Measurements from ENCODE around the gene ABHD12. TPM values are rescaled to one million over a fixed set of nuclear protein-coding genes. Genes with fewer than 3 reads are reported as not detected.
A peak's percentile ranks its signal among the peaks of the same experiment; 100 is the strongest.

Gene ABHD12
- total RNA-seq, 2 donors from 2014 or later: 48.2 to 52.7 TPM

DNA sequence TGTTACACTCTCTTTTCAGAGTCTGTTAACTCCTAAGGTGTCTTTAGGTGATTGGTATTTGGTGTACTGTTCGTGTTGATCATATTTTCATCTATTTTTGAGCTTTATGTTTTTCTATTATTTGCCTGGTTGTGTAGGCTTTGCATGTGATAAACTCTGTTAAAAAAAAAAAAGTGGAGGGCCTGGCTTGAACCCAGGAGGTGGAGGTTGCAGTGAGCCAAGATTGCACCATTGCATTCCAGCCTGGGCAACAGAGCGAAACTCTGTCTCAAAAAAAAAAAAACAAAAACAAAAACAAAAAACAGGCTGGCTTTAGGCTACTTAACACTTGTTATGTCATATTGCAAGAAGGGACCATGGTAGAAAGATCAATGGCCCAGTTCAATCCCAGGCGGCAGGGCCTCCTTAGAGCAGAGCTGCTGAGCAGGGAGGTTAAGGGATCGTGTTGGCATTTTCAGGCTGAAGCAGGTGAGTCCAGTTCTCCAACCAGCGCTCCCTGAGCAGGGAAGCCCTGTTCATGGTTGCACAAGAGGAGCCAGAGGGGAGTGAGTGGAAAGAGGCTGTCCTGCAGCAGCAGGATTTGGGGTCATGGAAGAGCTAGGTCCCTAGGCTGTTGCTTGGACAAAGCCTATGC is 134.3 kb downstream of the ABHD12 start:
- no peaks in the 10 kb centered on the region for H3K27me3 Mint-ChIP-seq (ENCODE audit: insufficient read depth)
- H3K4me3 Mint-ChIP-seq: no peak overlapping the region
- H3K36me3 Mint-ChIP-seq (ENCODE audit: low read depth): peaks cover 38% of the 10 kb centered on the region
- no peak overlapping the region for H3K27ac ChIP-seq (ENCODE audit: low read depth, low read length)
- peak; percentile 25 for DNase-seq
- H3K36me3 ChIP-seq (ENCODE audit: control insufficient read depth, insufficient read depth, low read length): peaks cover 53% of the 10 kb centered on the region
- no peaks in the 10 kb centered on the region for H3K27me3 ChIP-seq (ENCODE audit: control insufficient read depth, insufficient read depth, low read length, poor library complexity, severe bottlenecking)
- peaks cover 19% of the 10 kb centered on the region for H3K9me3 ChIP-seq (ENCODE audit: control insufficient read depth, low read length)
- H3K9ac ChIP-seq (ENCODE audit: extremely low read depth, low read length, poor library complexity, severe bottlenecking): no peak overlapping the region
- peaks cover 14% of the 10 kb centered on the region for H3K9me3 Mint-ChIP-seq
- no peak overlapping the region for H3K27ac Mint-ChIP-seq
- H3K4me1 ChIP-seq (ENCODE audit: control insufficient read depth, insufficient read depth, low read length): peaks cover 2% of the 10 kb centered on the region
- no peak for TF ChIP-seq CTCF (conservative IDR thresholded peaks at IDR 0.05)
- no peak overlapping the region for H3K4me3 ChIP-seq (ENCODE audit: low read length)
- 93 to 100% methylated on average over 3 to 4 of the region's 5 CpGs for WGBS, 2 experiments (ENCODE audit: insufficient coverage in 1 of 2, insufficient read length in 1 of 2)
- peaks cover 33% of the 10 kb centered on the region for H3K4me1 Mint-ChIP-seq

- peak overlapping the region; percentile 39 for H3K27ac Mint-ChIP-seq
- Histone ChIP-seq H3K27me3 (ENCODE audit: control insufficient read depth, insufficient read depth, low read length, poor library complexity, severe bottlenecking) (no peaks in the 10 kb centered on the region), H3K4me1 (ENCODE audit: control insufficient read depth, insufficient read depth, low read length) (peaks cover 2% of the 10 kb centered on the region), H3K36me3 (ENCODE audit: control insufficient read depth, insufficient read depth, low read length) (peaks cover 46% of the 10 kb centered on the region), H3K27ac (ENCODE audit: low read depth, low read length) (no peak overlapping the region), H3K4me3 (ENCODE audit: low read length) (no peak overlapping the region), H3K9ac (ENCODE audit: extremely low read depth, low read length, poor library complexity, severe bottlenecking) (no peak overlapping the region), H3K9me3 (ENCODE audit: control insufficient read depth, low read length) (peaks cover 10% of the 10 kb centered on the region)
- peaks cover 6% of the 10 kb centered on the region for H3K9me3 Mint-ChIP-seq
- no peak overlapping the region for H3K4me3 Mint-ChIP-seq
- no peaks in the 10 kb centered on the region for H3K27me3 Mint-ChIP-seq (ENCODE audit: insufficient read depth)
- peaks cover 26% of the 10 kb centered on the region for H3K36me3 Mint-ChIP-seq (ENCODE audit: low read depth)
- peaks cover 38% of the 10 kb centered on the region for H3K4me1 Mint-ChIP-seq
- TF ChIP-seq CTCF (conservative IDR thresholded peaks at IDR 0.05): no peak
- WGBS, 2 experiments (ENCODE audit: insufficient coverage in 1 of 2, insufficient read length in 1 of 2): 93 to 98% methylated on average over 8 to 12 of the region's 12 CpGs
- DNase-seq: peak; percentile 53
Observed at GRCh38 chr20:25254986-25255680, 135.5 kb downstream of the ABHD12 start.

DNA sequence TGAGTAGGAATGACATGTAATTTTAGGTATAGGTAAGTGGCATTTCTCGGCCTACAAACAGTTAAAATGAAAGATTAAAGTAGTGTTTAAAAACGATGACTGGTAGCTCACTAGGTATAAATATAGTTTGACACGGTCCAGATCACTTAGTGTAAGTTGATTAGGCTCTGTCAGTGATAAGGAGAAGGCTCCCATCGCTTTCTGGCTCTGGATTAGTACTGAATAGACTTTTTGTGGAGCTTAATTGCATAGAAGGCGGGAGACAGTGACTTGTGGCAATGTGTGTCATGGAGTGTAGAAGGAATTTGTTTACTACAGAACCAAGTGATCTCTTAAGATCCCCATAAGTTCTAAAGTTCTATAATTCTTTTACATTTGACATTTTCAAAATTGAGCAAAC is 136.1 kb downstream of the ABHD12 start:
- DNase-seq: peak; percentile 19
- H3K9me3 Mint-ChIP-seq: peaks cover under 1% of the 10 kb centered on the region
- Histone ChIP-seq H3K9ac (ENCODE audit: extremely low read depth, low read length, poor library complexity, severe bottlenecking) (no peak overlapping the region), H3K27me3 (ENCODE audit: control insufficient read depth, insufficient read depth, low read length, poor library complexity, severe bottlenecking) (no peaks in the 10 kb centered on the region), H3K36me3 (ENCODE audit: control insufficient read depth, insufficient read depth, low read length) (peaks cover 41% of the 10 kb centered on the region), H3K4me3 (ENCODE audit: low read length) (no peak overlapping the region), H3K4me1 (ENCODE audit: control insufficient read depth, insufficient read depth, low read length) (peaks cover 2% of the 10 kb centered on the region), H3K27ac (ENCODE audit: low read depth, low read length) (no peak overlapping the region), H3K9me3 (ENCODE audit: control insufficient read depth, low read length) (peaks cover 4% of the 10 kb centered on the region)
- WGBS, 2 experiments (ENCODE audit: insufficient coverage in 1 of 2, insufficient read length in 1 of 2): 93% methylated on average over 4 to 5 of the region's 5 CpGs
- no peak for TF ChIP-seq CTCF (conservative IDR thresholded peaks at IDR 0.05)
- H3K36me3 Mint-ChIP-seq (ENCODE audit: low read depth): peaks cover 21% of the 10 kb centered on the region
- H3K4me3 Mint-ChIP-seq: no peak overlapping the region
- peaks cover 37% of the 10 kb centered on the region for H3K4me1 Mint-ChIP-seq
- no peak overlapping the region for H3K27ac Mint-ChIP-seq
- no peaks in the 10 kb centered on the region for H3K27me3 Mint-ChIP-seq (ENCODE audit: insufficient read depth)
